HepG2 (cell line): ENCODE measurements around the gene NACC2. TPM values are rescaled to one million over a fixed set of nuclear protein-coding genes. Genes with fewer than 3 reads are reported as not detected.

Source experiments
- ATAC-seq: fragments of 200-7000 bp; cut with Tn5 transposase; 3 replicates; pipeline ENCODE4 v1.9.1; 2020; ENCODE audit warnings: mild to moderate bottlenecking, moderate library complexity
- BruUV-seq: library from RNA; stranded (reverse); fragments of 400-500 nt; replicated peaks from 2 replicates; lab custom pipeline; 2021; lab: Mats Ljungman, UMichigan
- CTCF ChIA-PET: fragments of 300-600 bp; formaldehyde crosslinking; extraction: SDS; loops from one replicate; lab custom pipeline; 2021; ENCODE audit warnings: low total read pairs, inconsistent platforms, low intra/inter-chr PET ratio; lab: Yijun Ruan, JAX
- POLR2A ChIA-PET: fragments of 350-600 bp; sonication (Branson Sonifier 250); formaldehyde crosslinking; loops from one replicate; lab custom pipeline; 2020; ENCODE audit warnings: antibody characterized with exemption, inconsistent platforms; lab: Yijun Ruan, JAX
- DNase-seq: peaks from one replicate; pipeline ENCODE4 v3.0.0-alpha.2; 2015; ENCODE audit warnings: low spot score
- FAIRE-seq: peaks from 3 replicates; lab custom pipeline; 2011; peaks lifted over from hg19 to GRCh38; lab: Jason Lieb, UNC
- H2AFZ ChIP-seq: one replicate; pipeline ENCODE4 v1.6.1; 2011; ENCODE audit warnings: low read length, inconsistent platforms
- H3K27ac ChIP-seq: fragments of 300-600 bp; 3 replicates; pipeline ENCODE4 v1.8.0; 2011; ENCODE audit warnings: mixed run types, mild to moderate bottlenecking, mixed read lengths, low read length, inconsistent platforms; ENCODE audit not compliant: insufficient read depth; ENCODE audit errors: extremely low read length
- H3K27me3 ChIP-seq, 2 experiments: fragments of 200-600 bp in 1 of 2; 2 replicates in 1 of 2; 3 replicates in 1 of 2; pipeline versions ENCODE4 v1.6.0 to v1.8.0; 2011; ENCODE audit warnings: low read length in 2 of 2, mild to moderate bottlenecking in 2 of 2, moderate library complexity in 2 of 2, inconsistent platforms in 1 of 2; ENCODE audit not compliant: insufficient read depth in 2 of 2, control insufficient read depth in 1 of 2
- H3K36me3 ChIP-seq, 2 experiments: fragments of 200-600 bp in 1 of 2; replicated peaks in 1 of 2; 2 replicates in 1 of 2; 3 replicates in 1 of 2; pipeline versions ENCODE4 v1.5.1 to v1.8.0; 2011; ENCODE audit warnings: low read length in 2 of 2, inconsistent platforms in 1 of 2; ENCODE audit not compliant: insufficient read depth in 2 of 2, control insufficient read depth in 1 of 2
- H3K4me1 ChIP-seq: 2 replicates; pipeline ENCODE4 v1.5.1; 2012; ENCODE audit warnings: low read length, inconsistent platforms; ENCODE audit not compliant: insufficient read depth
- H3K4me2 ChIP-seq: 2 replicates; pipeline ENCODE4 v1.6.0; 2011; ENCODE audit warnings: low read depth, low read length, inconsistent platforms
- H3K4me3 ChIP-seq, 3 experiments: fragments of 200-600 bp in 1 of 3; sonication (generic), shearing (Covaris generic) in 1 of 3; replicated peaks in 1 of 3; 2 replicates each; pipeline ENCODE4 v1.5.1; 2011 to 2016; ENCODE audit warnings: low read length in 3 of 3, inconsistent platforms in 2 of 3, low read depth in 2 of 3, mild to moderate bottlenecking in 2 of 3, control low read depth in 1 of 3, mixed read lengths in 1 of 3; ENCODE audit not compliant: insufficient read depth in 1 of 3
- H3K79me2 ChIP-seq: one replicate; pipeline ENCODE4 v1.6.1; 2011; ENCODE audit warnings: low read length, inconsistent platforms; ENCODE audit not compliant: insufficient read depth
- H3K9ac ChIP-seq: 2 replicates; pipeline ENCODE4 v1.6.0; 2011; ENCODE audit warnings: mild to moderate bottlenecking, low read depth, low read length, inconsistent platforms; ENCODE audit not compliant: insufficient read depth
- H3K9me3 ChIP-seq: 2 replicates; pipeline ENCODE4 v1.5.1; 2012; ENCODE audit warnings: mild to moderate bottlenecking, low read length
- H4K20me1 ChIP-seq: 2 replicates; pipeline ENCODE4 v1.6.0; 2011; ENCODE audit warnings: inconsistent platforms, mild to moderate bottlenecking, low read length, moderate library complexity; ENCODE audit not compliant: insufficient read depth
- FOXO4 ChIP-seq: sonication (generic); formaldehyde crosslinking; conservative IDR thresholded peaks from 2 replicates; pipeline ENCODE4 v1.8.1; 2023; ENCODE audit warnings: missing genetic modification reagents
- KMT2B ChIP-seq: IDR thresholded peaks from 2 replicates; pipeline ENCODE4 v1.6.1; 2016; ENCODE audit warnings: missing genetic modification reagents, missing compliant biosample characterization
- MAZ ChIP-seq, 2 experiments: sonication (generic) in 1 of 2; formaldehyde crosslinking in 1 of 2; IDR thresholded peaks; 2 replicates each; pipeline versions ENCODE4 v1.5.0 to v1.6.1; 2012 to 2020; ENCODE audit warnings: low read depth in 2 of 2, mild to moderate bottlenecking in 2 of 2, borderline replicate concordance in 1 of 2, improper control_type of control experiment in 1 of 2, low read length in 1 of 2, missing genetic modification reagents in 1 of 2, moderate library complexity in 1 of 2
- MYC ChIP-seq: sonication (generic); formaldehyde crosslinking; IDR thresholded peaks from 2 replicates; pipeline ENCODE4 v1.9.0; 2021; ENCODE audit warnings: missing genetic modification reagents, borderline replicate concordance
- WGBS: methylation state at CpG from one replicate; pipeline ENCODE4 v1.1.6; 2017; ENCODE audit warnings: low lambda C conversion rate; 5-methylcytosine and 5-hydroxymethylcytosine counted together
- in situ Hi-C: cut with HindIII; loops from 2 replicates; pipeline ENCODE4 v1.10.0; 2017; ENCODE audit warnings: low pct_unique_long_range_greater_than_20kb; ENCODE audit not compliant: extremely low pct_ligation_motif_present
- intact Hi-C: fragments of 100-400 bp; cut with micrococcal nuclease; formaldehyde crosslinking; loops from one replicate; pipeline ENCODE4 v1.10.0; 2022; ENCODE audit not compliant: unreplicated experiment
- polyA plus RNA-seq, 8 experiments: library from polyadenylated mRNA; depleted of rRNA in 3 of 8; stranded (reverse) in 7 of 8; unstranded in 1 of 8; fragments of >200 nt; fragmentation: Illumina TruSeq in 4 of 8; extraction: Trizol in 4 of 8; gene quantifications; 2 replicates each; pipeline versions ENCODE4 v1.2.1 to v1.2.3, GENCODE V29; 2011 to 2016; ENCODE audit warnings: low read depth in 4 of 8, missing spikeins in 1 of 8, mixed read lengths in 1 of 8; ENCODE audit not compliant: insufficient read depth in 1 of 8
- total RNA-seq, 5 experiments: library from RNA; depleted of rRNA; stranded (reverse); fragments of >200 nt; fragmentation: Illumina TruSeq; extraction: Trizol; gene quantifications; 2 replicates each; pipeline ENCODE4 v1.2.3, GENCODE V29; 2016; ENCODE audit warnings: low read depth in 1 of 5

The NACC2 gene
- total and polyA plus RNA-seq, 2 of the 13 experiments (the other 11 are each of a cell fraction or from before 2014, with no cell fraction given): 5.9 to 12.3 TPM

DNA sequence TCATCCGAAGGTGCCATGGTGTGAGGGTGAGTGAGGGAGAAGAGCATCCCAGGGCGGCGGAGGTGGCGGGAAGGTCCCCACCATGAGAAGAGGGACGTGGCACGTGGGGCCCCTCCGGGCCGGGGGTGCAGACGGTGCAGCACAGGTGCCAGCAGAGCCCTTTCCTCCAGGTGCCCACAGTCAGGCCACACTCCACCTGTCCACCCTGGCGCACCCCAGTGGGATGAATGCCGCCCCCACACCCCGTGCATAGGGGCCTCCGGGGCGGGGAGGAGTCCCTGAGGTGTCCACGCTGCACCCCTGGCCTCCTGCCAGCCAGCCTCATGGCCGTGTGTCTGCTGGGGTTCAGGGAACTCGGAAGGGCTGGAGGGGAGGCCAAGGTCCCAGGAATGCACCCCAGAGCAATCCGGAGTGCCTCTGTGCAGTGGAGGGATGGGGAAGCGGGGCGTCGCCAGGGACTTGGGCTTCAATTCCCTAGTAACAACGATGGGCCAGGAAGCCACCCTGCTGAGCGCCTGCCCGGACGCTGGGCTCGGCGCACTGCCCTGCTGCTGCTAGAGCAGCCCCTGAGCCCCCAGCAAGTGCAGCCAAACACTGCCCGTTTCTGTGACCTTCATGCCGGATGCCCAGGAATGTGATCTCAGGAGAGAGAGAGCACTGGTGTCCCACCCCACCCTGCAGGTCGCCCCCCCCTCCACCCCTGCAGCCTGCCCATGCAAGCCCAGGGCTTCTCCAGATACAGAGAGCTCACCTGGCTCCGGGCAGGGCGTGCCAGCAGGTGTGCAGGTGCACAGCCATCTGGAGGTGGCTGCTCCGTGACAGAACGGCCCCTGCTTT is 8.8 kb upstream of the NACC2 start:
- FAIRE-seq (no peak), DNase-seq (no peak), ATAC-seq (peak; percentile 9; the same call in 2 of the 3 replicates)
- no peak overlapping the region for H3K9ac ChIP-seq
- H3K4me2 ChIP-seq: peak overlapping the region; percentile 95
- in situ Hi-C loops (loop anchor here (10.0 kb wide), 1 partner anchor 139 kb away; the partner anchor contains the start of gene UBAC1), intact Hi-C loops (no loop called here)
- peak overlapping the region in 1 of 3 experiments; percentile 68; a peak in 1 of 6 replicates for H3K4me3 ChIP-seq
- WGBS: 43% methylated on average over 9 of the region's 34 CpGs
- POLR2A ChIA-PET: interaction anchor here (1.0 to 1.4 kb wide), 2 partner anchors 10 to 110 kb away, joined by 3 to 5 read pairs; no protein-coding TSS in a partner anchor
- H3K27me3 ChIP-seq: peaks cover 16 to 55% of the 10 kb centered on the region in 2 experiments
- TF ChIP-seq MYC: 0 out of 2 replicates have a peak, but pooled peaks have one; percentile 15
- no peak for TF ChIP-seq KMT2B (CRISPR knock-in tag)
- TF ChIP-seq FOXO4 (CRISPR knock-in tag): 0 out of 2 replicates have a peak, but pooled peaks have one; percentile 25
- TF ChIP-seq MAZ (IDR thresholded peaks at IDR 0.05; ENCODE audit: borderline replicate concordance, low read depth, low read length): no peak
- no peak for TF ChIP-seq MAZ (CRISPR knock-in tag; IDR thresholded peaks at IDR 0.05; ENCODE audit: low read depth)
- BruUV-seq: no TSS peak
- no peaks in the 10 kb centered on the region for H4K20me1 ChIP-seq
- no peak overlapping the region for H2AFZ ChIP-seq
- H3K27ac ChIP-seq: no peak overlapping the region
- H3K36me3 ChIP-seq: no peaks in the 10 kb centered on the region
- H3K4me1 ChIP-seq: peaks cover 72% of the 10 kb centered on the region
- no peaks in the 10 kb centered on the region for H3K79me2 ChIP-seq
- no peaks in the 10 kb centered on the region for H3K9me3 ChIP-seq
- CTCF ChIA-PET: no interaction called here
